Measurements from ENCODE around the gene PEX16. TPM values are rescaled to one million over a fixed set of nuclear protein-coding genes. Genes with fewer than 3 reads are reported as not detected.

The PEX16 gene
- total and polyA plus RNA-seq, 2 of the 13 experiments (the other 11 are each of a cell fraction or from before 2014, with no cell fraction given) = 12.5 to 21.8 TPM

GRCh38 chr11:45921561-45922424 is 4.1 kb upstream of the PEX16 start (continued):
- TF ChIP-seq SALL1 (CRISPR knock-in tag; IDR thresholded peaks at IDR 0.05) (peak; percentile 47), ZNF572 (CRISPR knock-in tag; IDR thresholded peaks at IDR 0.05) (no peak), CEBPZ (IDR thresholded peaks at IDR 0.05; ENCODE audit: low read length) (no peak), ZNF543 (CRISPR knock-in tag; IDR thresholded peaks at IDR 0.05) (no peak; the same call in 1 of the 2 replicates), NAIF1 (CRISPR knock-in tag; IDR thresholded peaks at IDR 0.05; ENCODE audit: borderline replicate concordance) (no peak), RBFOX2 (IDR thresholded peaks at IDR 0.05; ENCODE audit: low read depth, low read length) (peak; percentile 68), ZBTB3 (CRISPR knock-in tag; IDR thresholded peaks at IDR 0.05; ENCODE audit: borderline replicate concordance, low read depth) (no peak), HOXD1 (CRISPR knock-in tag; IDR thresholded peaks at IDR 0.05) (peak; percentile 41; the same call in 1 of the 2 replicates), ZFP36 (IDR thresholded peaks at IDR 0.05; ENCODE audit: borderline replicate concordance, low read depth, low read length, partially characterized antibody) (no peak), ZFAT (CRISPR knock-in tag; conservative IDR thresholded peaks at IDR 0.05) (no peak), MAFK (conservative IDR thresholded peaks at IDR 0.05 in 1 of 2, IDR thresholded peaks at IDR 0.05 in 1 of 2; ENCODE audit: low read length in 2 of 2) (no peak), SIN3B (IDR thresholded peaks at IDR 0.05; ENCODE audit: low read length) (no peak), ZNF737 (CRISPR knock-in tag; IDR thresholded peaks at IDR 0.05; ENCODE audit: borderline replicate concordance) (no peak), ZBTB4 (CRISPR knock-in tag; IDR thresholded peaks at IDR 0.05; ENCODE audit: borderline replicate concordance) (no peak), RERE (CRISPR knock-in tag; IDR thresholded peaks at IDR 0.05; ENCODE audit: low read depth) (no peak), KMT2A (CRISPR knock-in tag; IDR thresholded peaks at IDR 0.05) (peak; percentile 52; the same call in 1 of the 2 replicates)
